H9 (cell line): Measurements from ENCODE around the gene CELF4. TPM values are rescaled to one million over a fixed set of nuclear protein-coding genes. Genes with fewer than 3 reads are reported as not detected.

Experiments used
- DNase-seq: peaks from one replicate; pipeline ENCODE4 v3.0.0-alpha.2; 2017
- H2AFZ ChIP-seq: one replicate; pipeline ENCODE4 v1.6.1; 2013; ENCODE audit warnings: mild to moderate bottlenecking, low read length, control low read depth, moderate library complexity
- H2AK5ac ChIP-seq: 2 replicates; pipeline ENCODE4 v1.6.1; 2013; ENCODE audit warnings: low read length, control low read depth, mixed read lengths; ENCODE audit not compliant: insufficient read length
- H2BK120ac ChIP-seq: one replicate; pipeline ENCODE4 v1.6.1; 2013; ENCODE audit warnings: low read depth, mild to moderate bottlenecking, low read length, control low read depth, inconsistent platforms; ENCODE audit not compliant: poor library complexity, severe bottlenecking
- H2BK12ac ChIP-seq: 2 replicates; pipeline ENCODE4 v1.6.1; 2013; ENCODE audit warnings: low read length, control low read depth, mixed read lengths, low read depth; ENCODE audit not compliant: insufficient read length
- H2BK15ac ChIP-seq: 2 replicates; pipeline ENCODE4 v1.6.1; 2013; ENCODE audit warnings: low read depth, low read length, control low read depth
- H2BK20ac ChIP-seq: one replicate; pipeline ENCODE4 v1.6.1; 2013; ENCODE audit warnings: low read depth, mild to moderate bottlenecking, low read length, control low read depth, inconsistent platforms; ENCODE audit not compliant: poor library complexity, severe bottlenecking
- H2BK5ac ChIP-seq: 2 replicates; pipeline ENCODE4 v1.6.1; 2013; ENCODE audit warnings: low read length, control low read depth, mixed read lengths; ENCODE audit not compliant: insufficient read length
- H3K14ac ChIP-seq: 2 replicates; pipeline ENCODE4 v1.6.1; 2013; ENCODE audit warnings: low read length, control low read depth; ENCODE audit not compliant: insufficient read depth
- H3K18ac ChIP-seq: 2 replicates; pipeline ENCODE4 v1.6.1; 2013; ENCODE audit warnings: low read depth, mild to moderate bottlenecking, mixed read lengths, low read length, control low read depth; ENCODE audit not compliant: insufficient read length
- H3K23ac ChIP-seq: 2 replicates; pipeline ENCODE4 v1.6.1; 2013; ENCODE audit warnings: low read length, control low read depth, mixed read lengths, low read depth; ENCODE audit not compliant: insufficient read length
- H3K23me2 ChIP-seq: 2 replicates; pipeline ENCODE4 v1.6.1; 2013; ENCODE audit warnings: low read depth, mild to moderate bottlenecking, mixed read lengths, low read length, control low read depth; ENCODE audit not compliant: insufficient read length, poor library complexity, severe bottlenecking
- H3K27ac ChIP-seq: 2 replicates; pipeline ENCODE4 v1.5.1; 2013; ENCODE audit warnings: low read length, control low read depth, mixed read lengths, low read depth; ENCODE audit not compliant: insufficient read length
- H3K27me3 ChIP-seq: 2 replicates; pipeline ENCODE4 v1.6.1; 2013; ENCODE audit warnings: low read length, control low read depth, inconsistent platforms; ENCODE audit not compliant: insufficient read depth
- H3K4ac ChIP-seq: 2 replicates; pipeline ENCODE4 v1.6.1; 2013; ENCODE audit warnings: low read depth, mild to moderate bottlenecking, control low read depth, inconsistent platforms, low read length, moderate library complexity
- H3K4me1 ChIP-seq: 2 replicates; pipeline ENCODE4 v1.6.1; 2013; ENCODE audit warnings: low read length, control low read depth, inconsistent platforms; ENCODE audit not compliant: insufficient read depth
- H3K4me2 ChIP-seq: 2 replicates; pipeline ENCODE4 v1.6.1; 2013; ENCODE audit warnings: low read length, control low read depth, mixed read lengths; ENCODE audit not compliant: insufficient read length, insufficient read depth
- H3K56ac ChIP-seq: 2 replicates; pipeline ENCODE4 v1.6.1; 2013; ENCODE audit warnings: low read depth, mild to moderate bottlenecking, mixed read lengths, low read length, control low read depth; ENCODE audit not compliant: insufficient read length
- H3K79me1 ChIP-seq: 2 replicates; pipeline ENCODE4 v1.6.1; 2013; ENCODE audit warnings: low read depth, mild to moderate bottlenecking, moderate library complexity, low read length, control low read depth, inconsistent platforms; ENCODE audit not compliant: insufficient read depth, poor library complexity, severe bottlenecking
- H3K79me2 ChIP-seq: 2 replicates; pipeline ENCODE4 v1.6.1; 2013; ENCODE audit warnings: low read length, control low read depth, inconsistent platforms; ENCODE audit not compliant: insufficient read depth
- H3K9ac ChIP-seq: 2 replicates; pipeline ENCODE4 v1.6.1; 2013; ENCODE audit warnings: low read length, control low read depth, mixed read lengths; ENCODE audit not compliant: insufficient read length; ENCODE audit errors: extremely low read depth
- H3K9me3 ChIP-seq: one replicate; pipeline ENCODE4 v1.6.1; 2013; ENCODE audit warnings: low read depth, low read length, inconsistent platforms; ENCODE audit not compliant: control insufficient read depth
- H3T11ph ChIP-seq: one replicate; pipeline ENCODE4 v1.6.1; 2013; ENCODE audit warnings: mild to moderate bottlenecking, low read length, control low read depth, inconsistent platforms
- H4K20me1 ChIP-seq: one replicate; pipeline ENCODE4 v1.6.1; 2013; ENCODE audit not compliant: control insufficient read depth, insufficient read length, insufficient read depth
- H4K5ac ChIP-seq: 2 replicates; pipeline ENCODE4 v1.6.1; 2013; ENCODE audit warnings: low read depth, mild to moderate bottlenecking, mixed read lengths, low read length, control low read depth; ENCODE audit not compliant: insufficient read length
- H4K8ac ChIP-seq: replicated peaks from 2 replicates; pipeline ENCODE4 v1.6.1; 2013; ENCODE audit warnings: low read length, control low read depth, mixed read lengths, low read depth; ENCODE audit not compliant: insufficient read length
- H4K91ac ChIP-seq: 2 replicates; pipeline ENCODE4 v1.6.1; 2013; ENCODE audit warnings: low read depth, mild to moderate bottlenecking, moderate library complexity, mixed read lengths, low read length, control low read depth; ENCODE audit not compliant: insufficient read length
- H3K27ac Mint-ChIP-seq, 3 experiments: 2 replicates in 2 of 3; 3 replicates in 1 of 3; pipeline ENCODE4 v1.8.0; 2020 to 2021; ENCODE audit warnings: mixed read lengths in 3 of 3, mild to moderate bottlenecking in 1 of 3, moderate library complexity in 1 of 3
- H3K27me3 Mint-ChIP-seq: 2 replicates; pipeline ENCODE4 v1.8.0; 2021; ENCODE audit warnings: low read depth, mild to moderate bottlenecking, moderate library complexity, mixed read lengths
- H3K36me3 Mint-ChIP-seq, 3 experiments: 2 replicates in 2 of 3; 3 replicates in 1 of 3; pipeline ENCODE4 v1.8.0; 2020 to 2021; ENCODE audit warnings: low read depth in 3 of 3, mixed read lengths in 3 of 3; ENCODE audit not compliant: insufficient read depth in 1 of 3
- H3K4me1 Mint-ChIP-seq, 2 experiments: 2 replicates each; pipeline ENCODE4 v1.8.0; 2020; ENCODE audit warnings: mixed read lengths in 2 of 2
- H3K4me3 Mint-ChIP-seq, 2 experiments: 2 replicates in 1 of 2; 3 replicates in 1 of 2; pipeline ENCODE4 v1.8.0; 2020 to 2021; ENCODE audit warnings: mild to moderate bottlenecking in 2 of 2, mixed read lengths in 2 of 2, moderate library complexity in 1 of 2
- H3K9me3 Mint-ChIP-seq, 2 experiments: 2 replicates in 1 of 2; 3 replicates in 1 of 2; pipeline ENCODE4 v1.8.0; 2020; ENCODE audit warnings: mild to moderate bottlenecking in 2 of 2, mixed read lengths in 2 of 2, moderate library complexity in 1 of 2
- CTCF ChIP-seq: fragments of 200-600 bp; sonication (generic); conservative IDR thresholded peaks from 3 replicates; pipeline ENCODE4 v1.8.0; 2021; ENCODE audit warnings: antibody characterized with exemption, mild to moderate bottlenecking
- WGBS: extraction: QIAGEN DNeasy Blood & Tissue Kit; methylation state at CpG from one replicate; pipeline ENCODE4 v1.1.7; 2013; ENCODE audit warnings: missing lambda C conversion rate, low lambda C conversion rate, mixed read lengths; ENCODE audit not compliant: insufficient read length; ENCODE audit errors: extremely low coverage; 5-methylcytosine and 5-hydroxymethylcytosine counted together
- total RNA-seq: library from RNA; stranded (reverse); gene quantifications from 2 replicates; pipeline ENCODE4 v1.2.1, GENCODE V29; 2021

The CELF4 gene
- total RNA-seq, 1 experiment from 2014 or later = 1.1 TPM

GRCh38 chr18:37309861-37310260, 255.7 kb downstream of the CELF4 start:
- H2AK5ac ChIP-seq = no peak overlapping the region
- no peak overlapping the region for H4K5ac ChIP-seq
- no peak overlapping the region for H3K9ac ChIP-seq
- no peaks in the 10 kb centered on the region for H3K9me3 ChIP-seq
- no peaks in the 10 kb centered on the region for H3K79me2 ChIP-seq
- H3K27me3 ChIP-seq = no peaks in the 10 kb centered on the region
- no peak overlapping the region for H2BK5ac ChIP-seq
- H4K91ac ChIP-seq = no peak overlapping the region
- no peak overlapping the region for H3T11ph ChIP-seq
- no peak overlapping the region for H3K27ac ChIP-seq
- Mint-ChIP-seq H3K27me3 (peaks cover 3% of the 10 kb centered on the region; the same call in 1 of the 2 replicates), H3K9me3 (no peaks in the 10 kb centered on the region), H3K4me1 (peaks cover 6 to 14% of the 10 kb centered on the region in 2 experiments; a peak in 3 of 4 replicates), H3K4me3 (no peak overlapping the region), H3K36me3 (no peaks in the 10 kb centered on the region), H3K27ac (no peak overlapping the region; a peak in 1 of 7 replicates)
- TF ChIP-seq CTCF = no peak
- H4K20me1 ChIP-seq = no peaks in the 10 kb centered on the region
- no peaks in the 10 kb centered on the region for H3K79me1 ChIP-seq
- H3K56ac ChIP-seq = no peak overlapping the region
- no peaks in the 10 kb centered on the region for H3K23me2 ChIP-seq
- no peak overlapping the region for H2BK20ac ChIP-seq
- H2AFZ ChIP-seq = no peak overlapping the region
- no peak overlapping the region for H2BK120ac ChIP-seq
- H4K8ac ChIP-seq = no peak overlapping the region
- H3K18ac ChIP-seq = no peak overlapping the region
- no peak overlapping the region for H2BK12ac ChIP-seq
- H3K4me1 ChIP-seq = no peaks in the 10 kb centered on the region
- DNase-seq = no peak
- no peak overlapping the region for H3K4ac ChIP-seq
- no peak overlapping the region for H2BK15ac ChIP-seq
- no peak overlapping the region for H3K14ac ChIP-seq
- H3K23ac ChIP-seq = no peak overlapping the region
- H3K4me2 ChIP-seq = no peak overlapping the region
- no CpG with 5 or more reads among the region's 3 CpGs for WGBS
